Activated CD4-positive, alpha-beta memory T cell treated with anti-CD3 and anti-CD28 coated beads, Interleukin-2, amount 10 ng/mL, durations not matched to agents 7 days and 5 days (primary cell): Measurements from ENCODE around the gene HIGD1A. TPM values are rescaled to one million over a fixed set of nuclear protein-coding genes. Genes with fewer than 3 reads are reported as not detected.

ENCODE experiments used
- CTCF ChIA-PET: fragments of 350-600 bp; sonication (Branson Sonifier 250); formaldehyde crosslinking; loops from one replicate; lab custom pipeline; 2021; ENCODE audit warnings: antibody characterized with exemption, inconsistent platforms; lab: Charles Lee
- POLR2A ChIA-PET: fragments of 350-600 bp; sonication (Branson Sonifier 250); formaldehyde crosslinking; loops from one replicate; lab custom pipeline; 2021; ENCODE audit warnings: antibody characterized with exemption; lab: Charles Lee
- DNase-seq: peaks from one replicate; pipeline ENCODE4 v3.0.0-alpha.2; 2020
- H3K27ac Mint-ChIP-seq: one replicate; pipeline ENCODE4 v1.8.0; 2021; ENCODE audit warnings: mild to moderate bottlenecking, mixed read lengths
- H3K27me3 Mint-ChIP-seq: one replicate; pipeline ENCODE4 v1.8.0; 2021; ENCODE audit warnings: mixed read lengths
- H3K36me3 Mint-ChIP-seq: one replicate; pipeline ENCODE4 v1.8.0; 2021; ENCODE audit warnings: low read depth, mixed read lengths
- H3K4me1 Mint-ChIP-seq: one replicate; pipeline ENCODE4 v1.8.0; 2021; ENCODE audit warnings: mixed read lengths
- H3K4me3 Mint-ChIP-seq: one replicate; pipeline ENCODE4 v1.8.0; 2021; ENCODE audit warnings: mild to moderate bottlenecking, mixed read lengths
- H3K9me3 Mint-ChIP-seq: one replicate; pipeline ENCODE4 v1.8.0; 2021; ENCODE audit warnings: mixed read lengths
- total RNA-seq, 2 experiments: library from RNA; stranded (reverse); gene quantifications; one replicate each; pipeline ENCODE4 v1.2.3, GENCODE V29; 2021

The HIGD1A gene
- total RNA-seq, 2 experiments from 2014 or later, result 56.9 to 61.2 TPM

GRCh38 chr3:42843713-42844411 is 39.6 kb upstream of the HIGD1A start:
- H3K4me1 Mint-ChIP-seq, result peaks cover 17% of the 10 kb centered on the region
- H3K4me3 Mint-ChIP-seq, result no peak overlapping the region
- no peak for DNase-seq
- no peak overlapping the region for H3K27ac Mint-ChIP-seq
- ChIA-PET POLR2A (no interaction called here), CTCF (interaction anchor here (1.3 to 1.6 kb wide), 2 partner anchors 13 to 37 kb away, joined by 5 read pairs; no protein-coding TSS in a partner anchor)
- no peaks in the 10 kb centered on the region for H3K9me3 Mint-ChIP-seq
- peaks cover 2% of the 10 kb centered on the region for H3K27me3 Mint-ChIP-seq
- H3K36me3 Mint-ChIP-seq, result no peaks in the 10 kb centered on the region

GRCh38 chr3:42841332-42841731 is 37.0 kb upstream of the HIGD1A start:
- Mint-ChIP-seq H3K9me3 (no peaks in the 10 kb centered on the region), H3K27ac (no peak overlapping the region), H3K4me3 (no peak overlapping the region), H3K27me3 (peaks cover 5% of the 10 kb centered on the region), H3K36me3 (no peaks in the 10 kb centered on the region), H3K4me1 (peaks cover under 1% of the 10 kb centered on the region)
- DNase-seq, result no peak
- ChIA-PET CTCF (no interaction called here), POLR2A (no interaction called here)

GRCh38 chr3:42839616-42840015 is 35.3 kb upstream of the HIGD1A start:
- Mint-ChIP-seq H3K36me3 (no peaks in the 10 kb centered on the region), H3K27me3 (peaks cover 5% of the 10 kb centered on the region), H3K4me1 (no peaks in the 10 kb centered on the region), H3K4me3 (no peak overlapping the region), H3K27ac (no peak overlapping the region), H3K9me3 (no peaks in the 10 kb centered on the region)
- POLR2A ChIA-PET, result interaction anchor here (1.2 kb wide), 2 partner anchors 8 to 36 kb away, joined by 3 read pairs; partner anchors contain the start of gene HIGD1A
- DNase-seq, result peak; percentile 32
- CTCF ChIA-PET, result interaction anchor here (0.6 to 2.5 kb wide), 16 partner anchors 8 to 1841 kb away, joined by 3 to 16 read pairs (median 3); no protein-coding TSS in a partner anchor

DNA sequence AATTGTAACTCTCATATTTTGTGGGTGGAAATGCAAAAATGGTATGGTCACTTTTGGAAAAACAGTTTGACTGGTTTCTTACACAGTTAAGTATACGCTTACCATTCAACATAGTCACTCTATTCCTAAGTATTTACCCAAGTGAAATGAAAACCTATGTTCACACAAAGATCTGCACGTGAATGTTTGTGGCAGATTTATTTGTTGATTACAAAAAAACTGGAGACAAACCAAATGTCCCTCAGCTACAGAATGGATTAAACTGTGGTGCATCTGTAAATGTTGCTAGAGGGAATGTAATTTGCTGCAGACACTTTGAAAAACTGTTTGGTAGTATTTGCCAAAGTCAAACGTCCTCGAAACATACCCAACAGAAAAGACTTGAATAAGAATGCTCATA is 34.3 kb upstream of the HIGD1A start:
- H3K27ac Mint-ChIP-seq, result no peak overlapping the region
- H3K27me3 Mint-ChIP-seq, result peaks cover 2% of the 10 kb centered on the region
- CTCF ChIA-PET, result interaction anchor here (1.2 to 2.5 kb wide), 3 partner anchors 9 to 59 kb away, joined by 3 to 16 read pairs (median 6); no protein-coding TSS in a partner anchor
- no peaks in the 10 kb centered on the region for H3K4me1 Mint-ChIP-seq
- H3K36me3 Mint-ChIP-seq, result no peaks in the 10 kb centered on the region
- H3K4me3 Mint-ChIP-seq, result no peak overlapping the region
- no peak for DNase-seq
- POLR2A ChIA-PET, result no interaction called here
- H3K9me3 Mint-ChIP-seq, result no peaks in the 10 kb centered on the region

GRCh38 chr3:42836150-42837123 is 32.1 kb upstream of the HIGD1A start:
- DNase-seq, result no peak
- ChIA-PET POLR2A (no interaction called here), CTCF (no interaction called here)
- Mint-ChIP-seq H3K27ac (no peak overlapping the region), H3K9me3 (no peaks in the 10 kb centered on the region), H3K36me3 (no peaks in the 10 kb centered on the region), H3K27me3 (peaks cover 4% of the 10 kb centered on the region), H3K4me3 (no peak overlapping the region), H3K4me1 (peaks cover 3% of the 10 kb centered on the region)

DNA sequence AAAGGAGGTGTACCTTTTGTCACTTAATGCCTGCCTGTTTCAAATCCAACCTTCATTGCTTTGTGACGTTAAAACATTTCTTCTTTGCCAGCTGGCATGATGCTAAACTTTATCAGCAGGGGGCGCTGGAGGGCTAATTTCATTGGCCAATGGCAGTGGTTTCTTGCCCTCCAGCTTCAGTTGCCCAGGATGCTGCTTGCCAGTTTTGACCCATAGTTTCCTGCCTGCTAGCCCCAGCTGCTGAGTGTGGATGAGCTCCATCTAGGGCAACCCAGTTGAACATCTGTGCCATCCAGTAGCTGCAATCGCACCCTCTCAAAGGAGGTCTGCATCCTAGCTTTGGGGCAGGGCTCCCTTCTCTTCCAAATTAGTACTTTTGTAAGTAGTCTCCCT is 27.0 kb upstream of the HIGD1A start:
- no peaks in the 10 kb centered on the region for H3K9me3 Mint-ChIP-seq
- H3K27me3 Mint-ChIP-seq, result peaks cover 14% of the 10 kb centered on the region
- no peak overlapping the region for H3K27ac Mint-ChIP-seq
- POLR2A ChIA-PET, result interaction anchor here (0.7 to 1.4 kb wide), 5 partner anchors 8 to 52 kb away, joined by 3 to 8 read pairs (median 4); partner anchors contain the start of gene HIGD1A
- CTCF ChIA-PET, result interaction anchor here (0.7 to 2.3 kb wide), 26 partner anchors 9 to 877 kb away, joined by 3 to 19 read pairs (median 4); partner anchors contain the start of genes ACKR2 and CYP8B1
- H3K4me1 Mint-ChIP-seq, result peaks cover 12% of the 10 kb centered on the region
- DNase-seq, result peak; percentile 85
- H3K36me3 Mint-ChIP-seq, result no peaks in the 10 kb centered on the region
- H3K4me3 Mint-ChIP-seq, result no peak overlapping the region

DNA sequence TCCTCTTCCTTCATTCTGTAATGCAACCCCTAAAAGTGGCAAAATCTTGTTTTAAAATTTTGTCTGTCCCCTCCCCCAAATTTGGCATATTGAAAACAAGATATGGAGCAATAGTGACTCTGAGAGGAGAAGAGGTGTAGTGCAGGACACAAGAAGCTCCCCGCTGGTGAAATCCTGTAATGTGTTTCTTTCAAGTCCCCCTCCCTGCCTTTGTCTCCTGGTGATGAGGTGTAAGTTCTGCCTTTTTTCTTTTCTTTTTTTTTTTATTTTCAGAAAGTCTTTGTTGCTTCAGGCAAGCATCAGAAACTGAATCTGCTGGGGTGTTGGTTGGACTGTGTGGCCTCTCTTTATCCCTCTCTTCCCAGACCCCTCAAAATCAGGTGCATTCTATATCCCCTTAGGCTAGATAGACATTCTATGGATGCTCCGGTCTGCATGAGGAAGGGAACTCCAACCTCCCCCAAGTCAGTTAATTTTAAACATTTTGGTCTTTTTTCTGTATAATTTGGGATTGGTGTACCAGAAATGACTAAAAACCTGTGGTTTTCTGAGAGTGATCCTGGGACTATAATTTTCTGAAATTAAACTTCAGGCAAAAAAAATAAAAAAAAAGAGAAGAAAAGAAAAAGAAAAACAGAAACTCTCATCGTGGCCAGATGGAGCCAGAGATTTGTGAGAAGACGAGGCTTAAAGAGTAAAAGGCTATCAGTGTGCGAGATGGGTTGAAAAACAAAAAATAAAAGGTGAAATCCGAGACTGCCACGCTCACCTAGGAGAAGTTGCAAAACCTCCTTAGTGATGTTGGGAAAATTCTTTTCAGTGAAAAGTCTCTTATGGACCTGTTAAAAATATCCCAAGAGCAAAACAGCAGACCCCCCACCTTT is 26.4 kb upstream of the HIGD1A start:
- no peak overlapping the region for H3K4me3 Mint-ChIP-seq
- no peak overlapping the region for H3K27ac Mint-ChIP-seq
- POLR2A ChIA-PET, result interaction anchor here (0.7 to 1.4 kb wide), 5 partner anchors 9 to 52 kb away, joined by 3 to 8 read pairs (median 4); partner anchors contain the start of gene HIGD1A
- no peak for DNase-seq
- CTCF ChIA-PET, result interaction anchor here (0.7 to 2.3 kb wide), 24 partner anchors 9 to 877 kb away, joined by 3 to 19 read pairs (median 4); partner anchors contain the start of genes ACKR2 and CYP8B1
- H3K9me3 Mint-ChIP-seq, result no peaks in the 10 kb centered on the region
- no peaks in the 10 kb centered on the region for H3K36me3 Mint-ChIP-seq
- peaks cover 15% of the 10 kb centered on the region for H3K27me3 Mint-ChIP-seq
- peaks cover 12% of the 10 kb centered on the region for H3K4me1 Mint-ChIP-seq

- H3K36me3 Mint-ChIP-seq, result no peaks in the 10 kb centered on the region
- H3K9me3 Mint-ChIP-seq, result no peaks in the 10 kb centered on the region
- POLR2A ChIA-PET, result interaction anchor here (1.0 kb wide), 1 partner anchor 25 kb away, joined by 3 read pairs; no protein-coding TSS in a partner anchor
Observed at GRCh38 chr3:42829628-42830436, 25.5 kb upstream of the HIGD1A start.

GRCh38 chr3:42829083-42829627 is 24.9 kb upstream of the HIGD1A start:
- peaks cover 12% of the 10 kb centered on the region for H3K4me1 Mint-ChIP-seq
- no peaks in the 10 kb centered on the region for H3K9me3 Mint-ChIP-seq
- DNase-seq, result no peak
- H3K27ac Mint-ChIP-seq, result no peak overlapping the region
- H3K4me3 Mint-ChIP-seq, result no peak overlapping the region
- CTCF ChIA-PET, result interaction anchor here (1.0 to 1.3 kb wide), 2 partner anchors 10 to 49 kb away, joined by 3 to 5 read pairs; no protein-coding TSS in a partner anchor
- no peaks in the 10 kb centered on the region for H3K36me3 Mint-ChIP-seq
- peaks cover 19% of the 10 kb centered on the region for H3K27me3 Mint-ChIP-seq
- POLR2A ChIA-PET, result interaction anchor here (1.0 kb wide), 1 partner anchor 24 kb away, joined by 3 read pairs; no protein-coding TSS in a partner anchor

More at GRCh38 chr3:42829628-42830436, 25.5 kb upstream of the HIGD1A start:
- no peak for DNase-seq
- H3K27me3 Mint-ChIP-seq, result peaks cover 17% of the 10 kb centered on the region
- peaks cover 12% of the 10 kb centered on the region for H3K4me1 Mint-ChIP-seq
- no peak overlapping the region for H3K4me3 Mint-ChIP-seq
- CTCF ChIA-PET, result interaction anchor here (1.0 to 2.3 kb wide), 8 partner anchors 8 to 85 kb away, joined by 3 to 9 read pairs (median 6); partner anchors contain the start of gene CYP8B1
- no peak overlapping the region for H3K27ac Mint-ChIP-seq

DNA sequence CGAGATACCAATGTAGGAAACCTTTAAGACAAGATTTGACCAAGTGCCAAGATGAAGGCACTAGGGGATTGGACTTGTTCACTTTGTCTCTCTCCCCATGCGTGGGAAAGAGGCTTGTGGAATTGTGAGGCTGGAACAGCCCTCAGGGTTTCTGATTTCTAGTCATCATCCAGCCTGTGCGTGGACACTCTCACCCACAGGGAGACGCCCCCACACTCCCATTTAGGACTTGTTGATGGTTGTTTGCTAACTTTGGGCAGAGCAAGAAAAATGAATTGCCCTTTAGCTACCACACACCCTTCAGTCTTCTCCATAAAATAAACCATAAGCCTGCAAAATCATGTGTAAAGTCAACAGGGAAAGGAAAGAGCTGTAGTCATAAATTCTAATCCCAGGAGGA is 23.4 kb upstream of the HIGD1A start:
- Mint-ChIP-seq H3K9me3 (no peaks in the 10 kb centered on the region), H3K4me1 (peaks cover 17% of the 10 kb centered on the region), H3K27ac (no peak overlapping the region), H3K4me3 (no peak overlapping the region), H3K36me3 (no peaks in the 10 kb centered on the region), H3K27me3 (peaks cover 18% of the 10 kb centered on the region)
- ChIA-PET CTCF (interaction anchor here (0.7 to 1.3 kb wide), 2 partner anchors 12 to 54 kb away, joined by 3 to 5 read pairs; no protein-coding TSS in a partner anchor), POLR2A (no interaction called here)
- DNase-seq, result no peak

DNA sequence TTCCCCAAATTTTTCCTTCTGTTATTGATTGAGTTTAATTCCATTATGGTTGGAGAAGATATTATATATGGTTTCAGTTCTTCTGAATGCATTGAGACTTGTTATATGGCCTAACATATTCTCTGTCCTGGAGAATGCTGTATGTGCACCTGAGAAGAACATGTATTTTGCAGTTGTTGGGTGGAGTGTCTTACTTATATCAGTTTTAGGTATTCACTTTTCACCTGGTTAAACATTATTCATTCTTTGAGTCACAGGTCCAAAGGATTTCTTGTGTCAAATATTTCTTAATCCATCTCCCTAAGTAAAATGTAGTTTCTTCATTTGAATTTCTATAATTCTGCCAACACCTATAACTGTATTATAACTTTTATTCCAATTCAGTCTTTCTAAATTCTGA is 22.7 kb upstream of the HIGD1A start:
- ChIA-PET POLR2A (no interaction called here), CTCF (no interaction called here)
- H3K27me3 Mint-ChIP-seq, result peaks cover 18% of the 10 kb centered on the region
- H3K27ac Mint-ChIP-seq, result no peak overlapping the region
- H3K9me3 Mint-ChIP-seq, result no peaks in the 10 kb centered on the region
- H3K36me3 Mint-ChIP-seq, result no peaks in the 10 kb centered on the region
- H3K4me3 Mint-ChIP-seq, result no peak overlapping the region
- H3K4me1 Mint-ChIP-seq, result peaks cover 17% of the 10 kb centered on the region
- no peak for DNase-seq
